ENCODE measurements around the gene MANF.

GRCh38 chr3:51357856-51358255 lies 27.2 kb upstream of the MANF start:
- TF ChIP-seq, protein P1, sequence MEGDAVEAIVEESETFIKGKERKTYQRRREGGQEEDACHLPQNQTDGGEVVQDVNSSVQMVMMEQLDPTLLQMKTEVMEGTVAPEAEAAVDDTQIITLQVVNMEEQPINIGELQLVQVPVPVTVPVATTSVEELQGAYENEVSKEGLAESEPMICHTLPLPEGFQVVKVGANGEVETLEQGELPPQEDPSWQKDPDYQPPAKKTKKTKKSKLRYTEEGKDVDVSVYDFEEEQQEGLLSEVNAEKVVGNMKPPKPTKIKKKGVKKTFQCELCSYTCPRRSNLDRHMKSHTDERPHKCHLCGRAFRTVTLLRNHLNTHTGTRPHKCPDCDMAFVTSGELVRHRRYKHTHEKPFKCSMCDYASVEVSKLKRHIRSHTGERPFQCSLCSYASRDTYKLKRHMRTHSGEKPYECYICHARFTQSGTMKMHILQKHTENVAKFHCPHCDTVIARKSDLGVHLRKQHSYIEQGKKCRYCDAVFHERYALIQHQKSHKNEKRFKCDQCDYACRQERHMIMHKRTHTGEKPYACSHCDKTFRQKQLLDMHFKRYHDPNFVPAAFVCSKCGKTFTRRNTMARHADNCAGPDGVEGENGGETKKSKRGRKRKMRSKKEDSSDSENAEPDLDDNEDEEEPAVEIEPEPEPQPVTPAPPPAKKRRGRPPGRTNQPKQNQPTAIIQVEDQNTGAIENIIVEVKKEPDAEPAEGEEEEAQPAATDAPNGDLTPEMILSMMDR (conservative IDR thresholded peaks at IDR 0.05 in 1 of 2, IDR thresholded peaks at IDR 0.05 in 1 of 2; ENCODE audit: low read depth in 1 of 2, low read length in 2 of 2), result no peak
- no peak for TF ChIP-seq EZH2 (IDR thresholded peaks at IDR 0.05; ENCODE audit: low read length, missing control alignments)

Measured in fibroblast of lung (primary cell).